Activated CD4-positive, alpha-beta memory T cell treated with anti-CD3 and anti-CD28 coated beads, Interleukin-2, amount 10 ng/mL, durations not matched to agents 7 days and 5 days (primary cell): ENCODE measurements around the gene LMAN1. TPM values are rescaled to one million over a fixed set of nuclear protein-coding genes. Genes with fewer than 3 reads are reported as not detected.

ENCODE experiments used
- CTCF ChIA-PET: fragments of 350-600 bp; sonication (Branson Sonifier 250); formaldehyde crosslinking; loops from one replicate; lab custom pipeline; 2021; ENCODE audit warnings: antibody characterized with exemption, inconsistent platforms; lab: Charles Lee
- POLR2A ChIA-PET: fragments of 350-600 bp; sonication (Branson Sonifier 250); formaldehyde crosslinking; loops from one replicate; lab custom pipeline; 2021; ENCODE audit warnings: antibody characterized with exemption; lab: Charles Lee
- DNase-seq: peaks from one replicate; pipeline ENCODE4 v3.0.0-alpha.2; 2020
- H3K27ac Mint-ChIP-seq: one replicate; pipeline ENCODE4 v1.8.0; 2021; ENCODE audit warnings: mild to moderate bottlenecking, mixed read lengths
- H3K27me3 Mint-ChIP-seq: one replicate; pipeline ENCODE4 v1.8.0; 2021; ENCODE audit warnings: mixed read lengths
- H3K36me3 Mint-ChIP-seq: one replicate; pipeline ENCODE4 v1.8.0; 2021; ENCODE audit warnings: low read depth, mixed read lengths
- H3K4me1 Mint-ChIP-seq: one replicate; pipeline ENCODE4 v1.8.0; 2021; ENCODE audit warnings: mixed read lengths
- H3K4me3 Mint-ChIP-seq: one replicate; pipeline ENCODE4 v1.8.0; 2021; ENCODE audit warnings: mild to moderate bottlenecking, mixed read lengths
- H3K9me3 Mint-ChIP-seq: one replicate; pipeline ENCODE4 v1.8.0; 2021; ENCODE audit warnings: mixed read lengths
- total RNA-seq, 2 experiments: library from RNA; stranded (reverse); gene quantifications; one replicate each; pipeline ENCODE4 v1.2.3, GENCODE V29; 2021

Gene LMAN1
- total RNA-seq, 2 experiments from 2014 or later: 102 to 104 TPM

DNA sequence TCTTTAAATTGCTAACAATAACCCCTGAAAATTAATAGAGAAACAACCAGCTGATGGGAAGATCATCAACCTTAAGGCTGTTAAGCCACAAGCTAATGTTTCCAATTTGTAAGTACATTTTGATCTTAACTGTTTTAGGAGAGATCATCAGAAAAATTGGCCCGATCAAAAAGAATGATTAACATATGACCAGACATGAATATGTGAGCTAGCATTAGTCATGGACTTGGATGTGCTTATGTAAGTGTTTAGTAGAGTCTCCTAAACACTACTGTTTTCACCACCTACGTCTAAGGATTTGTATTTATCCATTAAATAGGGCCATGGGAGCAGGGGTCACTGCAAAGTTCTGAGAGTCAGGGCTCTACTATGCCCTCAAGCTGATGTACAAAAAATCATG is 4.3 kb downstream of the LMAN1 start:
- no peak overlapping the region for H3K27ac Mint-ChIP-seq
- H3K36me3 Mint-ChIP-seq: peaks cover 56% of the 10 kb centered on the region
- ChIA-PET POLR2A (interaction anchor here (0.6 to 2.6 kb wide), 5 partner anchors 9 to 268 kb away, joined by 3 to 13 read pairs (median 3); partner anchors contain the start of gene SEC11C), CTCF (interaction anchor here (0.7 to 6.5 kb wide), 3 partner anchors 19 to 48 kb away, joined by 4 to 31 read pairs (median 12); no protein-coding TSS in a partner anchor)
- no peaks in the 10 kb centered on the region for H3K27me3 Mint-ChIP-seq
- DNase-seq: no peak
- no peaks in the 10 kb centered on the region for H3K9me3 Mint-ChIP-seq
- no peak overlapping the region for H3K4me3 Mint-ChIP-seq
- peaks cover 44% of the 10 kb centered on the region for H3K4me1 Mint-ChIP-seq

DNA sequence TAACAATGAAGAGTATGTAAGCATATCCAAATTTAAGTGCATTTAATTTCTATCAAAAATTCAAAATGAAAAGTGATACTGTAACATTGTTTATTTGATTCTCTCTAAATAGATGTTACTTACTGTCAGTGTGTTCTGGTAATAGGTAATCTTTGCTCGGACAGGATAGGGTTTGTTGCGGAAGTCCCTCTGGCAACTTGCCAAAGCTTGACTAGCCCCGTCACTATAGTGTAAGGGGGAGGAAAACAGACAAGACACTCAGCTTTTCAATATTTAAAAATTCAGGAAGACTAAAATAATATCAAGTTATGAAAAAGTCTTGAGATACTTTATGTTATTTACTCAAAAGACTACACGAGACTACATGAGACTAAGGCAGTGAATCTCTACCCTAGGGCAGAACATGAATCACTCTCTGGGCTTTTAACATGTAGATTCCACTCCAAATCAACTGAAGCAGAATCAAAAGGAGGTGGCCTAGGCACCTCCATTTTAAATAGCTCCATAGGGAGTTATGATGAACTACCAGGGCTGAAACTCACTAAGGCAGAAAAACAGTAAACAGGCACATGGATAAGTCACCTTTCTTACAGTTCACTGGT is 5.9 kb downstream of the LMAN1 start:
- POLR2A ChIA-PET: no interaction called here
- Mint-ChIP-seq H3K4me1 (peaks cover 43% of the 10 kb centered on the region), H3K27me3 (no peaks in the 10 kb centered on the region), H3K36me3 (peaks cover 68% of the 10 kb centered on the region), H3K9me3 (no peaks in the 10 kb centered on the region), H3K27ac (peak overlapping the region; percentile 11), H3K4me3 (no peak overlapping the region)
- CTCF ChIA-PET: interaction anchor here (6.5 kb wide), 1 partner anchor 49 kb away, joined by 31 read pairs; no protein-coding TSS in a partner anchor
- no peak for DNase-seq

DNA sequence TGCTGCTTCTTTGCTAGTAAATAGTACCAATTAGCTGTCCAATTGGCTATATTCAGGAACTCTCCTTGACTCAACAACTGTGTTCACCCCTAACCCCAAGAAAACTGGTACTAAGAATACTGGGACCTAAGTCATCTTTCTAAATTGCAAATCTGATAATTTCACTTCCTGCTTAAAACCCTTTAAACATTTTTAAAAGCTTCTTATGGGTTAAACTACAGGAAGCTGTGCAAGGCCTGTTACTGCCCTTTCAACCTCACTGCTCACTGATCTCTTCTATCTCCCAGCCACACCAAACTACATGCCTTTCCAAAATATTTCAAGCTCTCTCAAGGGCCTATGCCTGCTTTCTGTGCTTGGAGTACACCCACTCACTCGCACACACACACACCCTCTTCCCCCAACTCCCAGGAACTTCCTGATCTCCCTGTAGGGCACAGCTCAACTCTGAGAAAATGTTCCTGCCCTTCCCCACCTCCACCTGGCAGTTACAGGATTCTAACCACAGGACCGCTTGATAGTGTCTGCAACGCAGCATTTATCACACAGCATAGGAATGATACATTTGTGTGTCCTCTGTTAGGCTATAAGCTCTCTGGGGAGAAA is 6.7 kb downstream of the LMAN1 start:
- Mint-ChIP-seq H3K36me3 (peaks cover 74% of the 10 kb centered on the region), H3K9me3 (no peaks in the 10 kb centered on the region), H3K27ac (peak overlapping the region; percentile 73), H3K4me3 (no peak overlapping the region), H3K27me3 (no peaks in the 10 kb centered on the region), H3K4me1 (peaks cover 40% of the 10 kb centered on the region)
- ChIA-PET CTCF (interaction anchor here (6.5 kb wide), 1 partner anchor 50 kb away, joined by 31 read pairs; no protein-coding TSS in a partner anchor), POLR2A (interaction anchor here (1.0 to 1.9 kb wide), 5 partner anchors 9 to 548 kb away, joined by 3 to 5 read pairs (median 4); partner anchors contain the start of gene PMAIP1)
- no peak for DNase-seq

DNA sequence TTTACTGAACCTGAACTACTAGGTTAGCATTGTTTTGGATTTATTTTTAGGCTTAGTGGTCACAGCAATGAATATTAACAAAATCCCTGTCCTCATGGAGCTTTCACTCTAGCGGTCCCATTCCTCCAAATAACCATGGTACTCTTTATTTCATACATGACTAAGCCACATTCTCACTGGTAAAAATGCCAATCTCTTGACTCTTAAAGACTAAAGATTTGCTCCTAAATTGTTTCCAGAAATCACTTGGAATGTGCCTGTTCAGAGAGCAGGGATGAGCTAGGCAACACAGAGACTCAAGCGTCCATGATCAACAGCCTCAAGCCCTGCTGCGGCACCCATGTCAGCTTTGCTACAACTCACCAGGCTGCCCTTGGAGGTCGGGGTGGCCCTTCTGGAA is 13.5 kb downstream of the LMAN1 start:
- ChIA-PET CTCF (no interaction called here), POLR2A (interaction anchor here (1.0 kb wide), 1 partner anchor 9 kb away, joined by 3 read pairs; no protein-coding TSS in a partner anchor)
- Mint-ChIP-seq H3K4me3 (no peak overlapping the region), H3K27me3 (no peaks in the 10 kb centered on the region), H3K9me3 (peaks cover 7% of the 10 kb centered on the region), H3K4me1 (peaks cover 35% of the 10 kb centered on the region), H3K36me3 (peaks cover 88% of the 10 kb centered on the region), H3K27ac (no peak overlapping the region)
- DNase-seq: no peak

DNA sequence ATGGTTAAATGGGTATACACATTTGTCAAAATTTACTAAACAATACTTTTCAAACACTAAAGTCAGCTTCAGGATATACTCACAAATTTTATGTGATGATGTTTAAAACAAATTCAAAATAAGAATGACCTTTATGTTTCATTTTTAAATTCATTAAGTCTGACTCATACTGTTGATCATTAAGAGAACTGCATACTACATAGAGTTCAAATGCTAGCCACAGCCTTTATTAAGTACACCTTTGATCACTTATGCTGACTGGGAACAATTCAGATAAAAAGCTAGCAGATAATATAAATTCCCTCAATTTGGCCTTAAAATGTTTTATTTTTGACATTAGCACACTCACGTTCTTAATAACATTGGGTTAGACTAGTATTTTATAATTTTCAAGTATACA is 14.1 kb downstream of the LMAN1 start:
- DNase-seq: no peak
- CTCF ChIA-PET: no interaction called here
- no peak overlapping the region for H3K27ac Mint-ChIP-seq
- H3K4me1 Mint-ChIP-seq: peaks cover 38% of the 10 kb centered on the region
- peaks cover 7% of the 10 kb centered on the region for H3K9me3 Mint-ChIP-seq
- no peaks in the 10 kb centered on the region for H3K27me3 Mint-ChIP-seq
- H3K36me3 Mint-ChIP-seq: peaks cover 90% of the 10 kb centered on the region
- POLR2A ChIA-PET: interaction anchor here (1.0 kb wide), 1 partner anchor 10 kb away, joined by 3 read pairs; no protein-coding TSS in a partner anchor
- H3K4me3 Mint-ChIP-seq: no peak overlapping the region

DNA sequence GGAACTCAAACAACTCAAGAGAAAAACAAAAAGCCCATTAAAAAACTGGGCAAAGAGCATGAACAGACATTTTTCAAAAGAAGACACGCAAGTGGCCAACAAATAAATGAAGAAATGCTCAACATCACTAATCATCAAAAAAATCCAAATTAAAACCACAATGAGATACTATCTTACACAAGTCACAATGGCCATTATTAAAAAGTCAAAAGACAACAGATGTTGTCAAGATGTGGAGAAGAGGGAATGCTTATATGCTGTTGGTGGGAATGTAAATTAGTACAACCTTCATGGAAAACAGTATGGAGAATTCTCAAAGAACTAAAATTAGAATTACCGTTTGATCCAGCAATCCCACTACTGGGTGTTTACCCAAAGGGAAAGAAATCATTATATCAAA is 15.1 kb downstream of the LMAN1 start:
- ChIA-PET POLR2A (interaction anchor here (1.1 to 1.4 kb wide), 2 partner anchors 8 to 16 kb away, joined by 4 to 5 read pairs; no protein-coding TSS in a partner anchor), CTCF (no interaction called here)
- no peak for DNase-seq
- Mint-ChIP-seq H3K36me3 (peaks cover 90% of the 10 kb centered on the region), H3K9me3 (peaks cover 7% of the 10 kb centered on the region), H3K4me1 (peaks cover 37% of the 10 kb centered on the region), H3K27me3 (no peaks in the 10 kb centered on the region), H3K4me3 (no peak overlapping the region), H3K27ac (no peak overlapping the region)

DNA sequence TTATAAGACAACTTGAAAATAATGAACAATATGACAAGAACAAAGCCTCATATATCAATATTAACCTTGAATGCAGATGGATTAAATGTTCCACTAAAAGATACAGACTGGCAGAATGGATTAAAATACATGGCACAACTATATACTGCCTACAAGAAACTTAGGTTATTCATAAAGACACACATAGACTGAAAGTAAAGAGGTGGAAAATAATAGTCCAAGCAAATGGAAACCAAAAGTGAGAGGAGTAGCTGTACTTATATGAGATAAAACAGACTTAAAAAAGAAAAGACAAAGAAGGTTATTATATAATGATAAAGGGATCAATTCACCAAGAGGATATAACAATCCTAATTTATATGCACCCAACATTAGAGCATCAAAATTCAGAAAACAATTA is 18.2 kb downstream of the LMAN1 start:
- Mint-ChIP-seq H3K36me3 (peaks cover 94% of the 10 kb centered on the region), H3K4me1 (peaks cover 37% of the 10 kb centered on the region), H3K4me3 (no peak overlapping the region), H3K27ac (peak overlapping the region; percentile 24), H3K27me3 (no peaks in the 10 kb centered on the region), H3K9me3 (peaks cover 7% of the 10 kb centered on the region)
- ChIA-PET CTCF (interaction anchor here (1.1 kb wide), 1 partner anchor 62 kb away, joined by 3 read pairs; no protein-coding TSS in a partner anchor), POLR2A (no interaction called here)
- DNase-seq: no peak

DNA sequence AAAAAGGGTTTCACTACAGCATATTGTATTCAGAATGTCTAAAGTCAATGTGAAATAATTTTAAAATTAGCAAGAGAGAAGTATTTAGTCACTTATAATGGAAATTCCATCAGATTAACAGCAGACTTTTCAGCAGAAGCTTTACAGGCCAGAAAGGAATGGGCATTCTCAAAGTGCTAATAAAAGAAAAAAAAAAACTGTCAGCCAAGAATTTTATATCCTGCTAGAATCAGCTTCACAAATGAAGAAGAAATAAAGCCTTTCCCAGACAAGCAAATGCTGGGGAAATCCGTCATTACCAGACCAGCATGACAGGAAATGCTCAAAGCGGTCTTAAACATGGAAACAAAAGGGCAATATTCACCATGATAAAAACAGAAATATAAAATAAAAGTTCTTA is 18.8 kb downstream of the LMAN1 start:
- Mint-ChIP-seq H3K4me1 (peaks cover 35% of the 10 kb centered on the region), H3K36me3 (peaks cover 94% of the 10 kb centered on the region), H3K27me3 (no peaks in the 10 kb centered on the region), H3K9me3 (peaks cover 7% of the 10 kb centered on the region), H3K4me3 (no peak overlapping the region), H3K27ac (no peak overlapping the region)
- POLR2A ChIA-PET: interaction anchor here (0.7 kb wide), 1 partner anchor 16 kb away, joined by 3 read pairs; no protein-coding TSS in a partner anchor
- CTCF ChIA-PET: interaction anchor here (0.6 to 1.5 kb wide), 2 partner anchors 62 to 480 kb away, joined by 3 to 4 read pairs; no protein-coding TSS in a partner anchor
- DNase-seq: no peak

DNA sequence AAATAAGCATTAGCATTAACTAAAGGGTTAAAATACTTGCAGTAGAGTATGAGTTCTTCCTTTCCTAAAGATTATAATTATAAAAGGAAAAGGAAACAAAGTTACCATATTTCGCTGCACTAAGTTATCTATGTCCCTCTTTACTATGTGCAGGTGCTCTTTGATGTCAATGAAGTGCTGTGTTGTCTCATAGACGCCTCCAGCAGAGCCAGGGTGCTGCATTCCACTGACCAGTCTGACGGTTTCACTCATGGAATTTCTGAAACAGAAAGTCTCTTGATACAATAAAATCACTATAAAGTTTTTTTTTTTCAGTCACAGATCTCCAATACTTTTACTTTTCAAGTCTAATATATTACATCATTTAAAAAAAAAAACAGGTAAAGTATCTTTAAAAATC is 26.1 kb downstream of the LMAN1 start:
- POLR2A ChIA-PET: no interaction called here
- H3K4me1 Mint-ChIP-seq: no peaks in the 10 kb centered on the region
- DNase-seq: no peak
- H3K4me3 Mint-ChIP-seq: no peak overlapping the region
- H3K9me3 Mint-ChIP-seq: no peaks in the 10 kb centered on the region
- no peaks in the 10 kb centered on the region for H3K27me3 Mint-ChIP-seq
- no peak overlapping the region for H3K27ac Mint-ChIP-seq
- CTCF ChIA-PET: interaction anchor here (1.1 kb wide), 1 partner anchor 69 kb away, joined by 3 read pairs; no protein-coding TSS in a partner anchor
- peaks cover 62% of the 10 kb centered on the region for H3K36me3 Mint-ChIP-seq

DNA sequence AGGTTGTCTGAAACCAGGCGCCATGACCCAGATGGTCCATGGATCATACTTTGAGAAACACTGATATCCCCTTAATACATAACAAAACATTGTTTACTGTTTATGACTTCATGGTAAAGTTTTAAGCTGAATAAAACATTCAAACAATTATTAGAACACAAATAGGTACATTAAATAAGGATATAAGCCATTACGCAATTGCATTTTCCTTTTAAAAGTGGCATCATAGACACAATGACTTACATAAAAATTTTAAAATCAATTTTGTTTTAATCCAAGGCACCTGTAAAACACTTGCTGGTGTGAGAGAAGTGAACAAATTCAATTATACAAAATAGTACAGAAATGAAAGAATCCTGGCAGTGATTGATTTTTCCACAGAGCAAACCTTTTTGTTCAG is 30.4 kb downstream of the LMAN1 start:
- Mint-ChIP-seq H3K4me1 (no peaks in the 10 kb centered on the region), H3K27ac (no peak overlapping the region), H3K36me3 (peaks cover 49% of the 10 kb centered on the region), H3K27me3 (no peaks in the 10 kb centered on the region), H3K9me3 (no peaks in the 10 kb centered on the region), H3K4me3 (no peak overlapping the region)
- ChIA-PET CTCF (interaction anchor here (0.8 kb wide), 1 partner anchor 74 kb away, joined by 3 read pairs; no protein-coding TSS in a partner anchor), POLR2A (no interaction called here)
- no peak for DNase-seq

DNA sequence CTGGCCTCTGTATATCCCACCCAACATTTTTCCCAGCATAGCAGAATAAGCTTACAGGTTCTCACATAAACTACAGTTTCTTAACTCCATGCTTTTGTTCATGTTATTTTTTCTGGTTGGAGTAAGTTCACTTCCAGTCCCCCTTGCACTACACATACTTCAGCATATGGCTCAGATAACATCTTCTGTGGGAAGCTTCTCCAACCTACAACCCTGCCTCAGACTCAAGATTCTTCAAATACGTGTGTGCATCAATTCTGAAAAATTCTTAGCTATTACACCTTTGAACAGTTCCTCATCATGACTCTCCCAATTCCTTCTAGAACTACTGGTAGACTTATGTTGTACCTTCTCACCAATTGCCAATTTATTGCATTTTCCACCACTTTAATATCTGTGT is 33.1 kb downstream of the LMAN1 start:
- no peak for DNase-seq
- POLR2A ChIA-PET: interaction anchor here (1.2 kb wide), 1 partner anchor 33 kb away, joined by 3 read pairs; the partner anchor contains the start of gene LMAN1
- no peak overlapping the region for H3K4me3 Mint-ChIP-seq
- peaks cover 35% of the 10 kb centered on the region for H3K36me3 Mint-ChIP-seq
- CTCF ChIA-PET: interaction anchor here (0.9 to 1.6 kb wide), 2 partner anchors 18 kb away, joined by 3 to 6 read pairs; no protein-coding TSS in a partner anchor
- H3K27ac Mint-ChIP-seq: no peak overlapping the region
- H3K27me3 Mint-ChIP-seq: no peaks in the 10 kb centered on the region
- H3K9me3 Mint-ChIP-seq: no peaks in the 10 kb centered on the region
- no peaks in the 10 kb centered on the region for H3K4me1 Mint-ChIP-seq

DNA sequence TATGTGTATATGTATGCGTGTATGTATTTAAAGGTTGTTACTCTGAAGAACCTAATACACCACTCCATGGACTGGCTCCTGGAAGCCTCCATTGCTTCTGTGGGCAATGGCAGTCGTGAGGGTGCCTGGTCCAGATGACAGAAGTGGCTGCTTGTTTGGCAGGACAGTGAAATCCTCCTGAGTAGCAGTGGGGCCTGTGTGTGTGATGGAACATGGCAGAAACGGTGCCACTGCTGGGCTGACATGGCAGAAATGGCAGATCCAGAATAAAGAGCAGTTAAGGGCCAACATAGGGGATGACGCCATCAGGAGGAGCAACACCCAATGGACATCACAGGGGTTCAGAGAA is 34.5 kb downstream of the LMAN1 start:
- Mint-ChIP-seq H3K4me3 (no peak overlapping the region), H3K9me3 (no peaks in the 10 kb centered on the region), H3K36me3 (peaks cover 35% of the 10 kb centered on the region), H3K27me3 (no peaks in the 10 kb centered on the region), H3K27ac (no peak overlapping the region), H3K4me1 (no peaks in the 10 kb centered on the region)
- ChIA-PET CTCF (interaction anchor here (1.6 kb wide), 1 partner anchor 16 kb away, joined by 6 read pairs; no protein-coding TSS in a partner anchor), POLR2A (no interaction called here)
- no peak for DNase-seq
